Stimulated activated CD8-positive, alpha-beta memory T cell treated with anti-CD3 and anti-CD28 coated beads, Interleukin-15, amount 100 ng/mL, for 1 hour (primary cell): ENCODE data around the gene COPS7A.
"Not testable (repeated sequence)": the region's sequence is repeated elsewhere in the genome, so short reads cannot be mapped to it uniquely, and the experiment has no call there.

ENCODE experiments used
- DNase-seq: peaks from one replicate; pipeline ENCODE4 v3.0.0-alpha.2; 2020; ENCODE audit warnings: low read depth

Gene COPS7A

GRCh38 chr12:6701078-6701768 lies 22.6 kb upstream of the COPS7A start:
- DNase-seq = no peak

GRCh38 chr12:6703631-6704030 lies 20.2 kb upstream of the COPS7A start:
- no peak for DNase-seq

GRCh38 chr12:6708351-6708750 lies 15.5 kb upstream of the COPS7A start:
- DNase-seq = not testable (repeated sequence)

GRCh38 chr12:6708960-6709394 lies 14.9 kb upstream of the COPS7A start:
- no peak for DNase-seq

- not testable (repeated sequence) for DNase-seq
Measured at GRCh38 chr12:6716031-6716873, 7.6 kb upstream of the COPS7A start.

- no peak for DNase-seq
Measured at GRCh38 chr12:6716874-6717437, 6.9 kb upstream of the COPS7A start.

- DNase-seq = no peak
Measured at GRCh38 chr12:6722863-6723262, 983 bp upstream of the COPS7A start.

- DNase-seq = no peak
Measured at GRCh38 chr12:6724409-6724797, 557 bp downstream of the COPS7A start.

GRCh38 chr12:6725350-6725749 lies 1.5 kb downstream of the COPS7A start:
- no peak for DNase-seq

GRCh38 chr12:6729186-6729585 lies 5.3 kb downstream of the COPS7A start:
- DNase-seq = no peak

GRCh38 chr12:6730169-6730568 lies 6.3 kb downstream of the COPS7A start:
- DNase-seq = no peak

- DNase-seq = no peak
Measured at GRCh38 chr12:6734506-6735387, 10.9 kb downstream of the COPS7A start.

- no peak for DNase-seq
Measured at GRCh38 chr12:6735448-6736191, 11.8 kb downstream of the COPS7A start.

GRCh38 chr12:6736754-6737153 lies 12.9 kb downstream of the COPS7A start:
- DNase-seq = no peak

- not testable (repeated sequence) for DNase-seq
Measured at GRCh38 chr12:6742080-6742479, 18.2 kb downstream of the COPS7A start.

- DNase-seq = no peak
Measured at GRCh38 chr12:6742834-6743233, 19.0 kb downstream of the COPS7A start.

- not testable (repeated sequence) for DNase-seq
Measured at GRCh38 chr12:6743300-6743699, 19.5 kb downstream of the COPS7A start.

- DNase-seq = no peak
Measured at GRCh38 chr12:6745741-6746525, 22.1 kb downstream of the COPS7A start.

GRCh38 chr12:6747216-6747615 lies 23.4 kb downstream of the COPS7A start:
- DNase-seq = no peak

GRCh38 chr12:6748761-6749160 lies 24.9 kb downstream of the COPS7A start:
- no peak for DNase-seq
